Astrocyte (in vitro differentiated cells and primary cell): ENCODE results near the gene ZNF385D. TPM values are rescaled to one million over a fixed set of nuclear protein-coding genes. Genes with fewer than 3 reads are reported as not detected.

Experiments
- DNase-seq: peaks from one replicate; pipeline ENCODE4 v3.0.0-alpha.2; 2010; ENCODE audit warnings: low read depth
- FAIRE-seq: peaks from 2 replicates; lab custom pipeline; 2011; peaks lifted over from hg19 to GRCh38; lab: Jason Lieb, UNC
- H2AFZ ChIP-seq: 2 replicates; pipeline ENCODE4 v1.6.0; 2012; ENCODE audit warnings: low read depth, low read length, inconsistent platforms
- H3K27ac ChIP-seq: 2 replicates; pipeline ENCODE4 v1.5.1; 2011; ENCODE audit warnings: low read depth, low read length, inconsistent platforms
- H3K27me3 ChIP-seq: 2 replicates; pipeline ENCODE4 v1.6.0; 2011; ENCODE audit warnings: low read length, inconsistent platforms; ENCODE audit not compliant: insufficient read depth
- H3K36me3 ChIP-seq: 2 replicates; pipeline ENCODE4 v1.5.1; 2011; ENCODE audit warnings: low read length, inconsistent platforms; ENCODE audit not compliant: insufficient read depth
- H3K4me1 ChIP-seq: 2 replicates; pipeline ENCODE4 v1.5.1; 2011; ENCODE audit warnings: low read length, inconsistent platforms; ENCODE audit not compliant: insufficient read depth
- H3K4me2 ChIP-seq: 2 replicates; pipeline ENCODE4 v1.6.0; 2012; ENCODE audit warnings: low read length, inconsistent platforms
- H3K4me3 ChIP-seq: 2 replicates; pipeline ENCODE4 v1.5.1; 2011; ENCODE audit warnings: low read depth, mild to moderate bottlenecking, low read length, inconsistent platforms; ENCODE audit not compliant: insufficient read depth
- H3K79me2 ChIP-seq: 2 replicates; pipeline ENCODE4 v1.6.0; 2012; ENCODE audit warnings: mild to moderate bottlenecking, low read length, inconsistent platforms; ENCODE audit not compliant: insufficient read depth
- H3K9ac ChIP-seq: 2 replicates; pipeline ENCODE4 v1.6.0; 2012; ENCODE audit warnings: mild to moderate bottlenecking, low read length, inconsistent platforms
- H3K9me3 ChIP-seq: 2 replicates; pipeline ENCODE4 v1.5.1; 2012; ENCODE audit warnings: low read depth, mild to moderate bottlenecking, low read length, inconsistent platforms; ENCODE audit not compliant: insufficient read depth
- H4K20me1 ChIP-seq: 2 replicates; pipeline ENCODE4 v1.6.0; 2012; ENCODE audit warnings: low read length, inconsistent platforms; ENCODE audit not compliant: insufficient read depth
- H3K27ac Mint-ChIP-seq: one replicate; pipeline ENCODE4 v1.8.0; 2021; ENCODE audit warnings: mild to moderate bottlenecking, mixed read lengths; ENCODE audit not compliant: unreplicated experiment
- H3K27me3 Mint-ChIP-seq: one replicate; pipeline ENCODE4 v1.8.0; 2021; ENCODE audit warnings: low read depth, mixed read lengths; ENCODE audit not compliant: unreplicated experiment
- H3K36me3 Mint-ChIP-seq: one replicate; pipeline ENCODE4 v1.8.0; 2021; ENCODE audit warnings: low read depth, mixed read lengths; ENCODE audit not compliant: unreplicated experiment
- H3K4me1 Mint-ChIP-seq: one replicate; pipeline ENCODE4 v1.8.0; 2021; ENCODE audit warnings: low read depth, mixed read lengths; ENCODE audit not compliant: unreplicated experiment
- H3K4me3 Mint-ChIP-seq: one replicate; pipeline ENCODE4 v1.8.0; 2021; ENCODE audit warnings: mild to moderate bottlenecking, moderate library complexity, mixed read lengths; ENCODE audit not compliant: unreplicated experiment
- H3K9me3 Mint-ChIP-seq: one replicate; pipeline ENCODE4 v1.8.0; 2021; ENCODE audit warnings: mild to moderate bottlenecking, mixed read lengths; ENCODE audit not compliant: unreplicated experiment
- CTCF ChIP-seq: IDR thresholded peaks from 2 replicates; pipeline ENCODE4 v1.5.1; 2011; ENCODE audit warnings: low read depth, mild to moderate bottlenecking, inconsistent platforms, low read length, moderate library complexity; ENCODE audit not compliant: insufficient read depth
- EZH2 ChIP-seq: IDR thresholded peaks from 2 replicates; pipeline ENCODE4 v1.6.1; 2012; ENCODE audit warnings: mild to moderate bottlenecking, low read length, inconsistent platforms; ENCODE audit not compliant: insufficient read depth
- total RNA-seq: library from RNA; stranded (reverse); gene quantifications from 2 replicates; pipeline ENCODE4 v1.2.1, GENCODE V29; 2021

The ZNF385D gene
- total RNA-seq, 1 donor from 2014 or later: 7.8 TPM

- H3K4me3 Mint-ChIP-seq: no peak overlapping the region
- H3K9me3 Mint-ChIP-seq: no peaks in the 10 kb centered on the region
- no peaks in the 10 kb centered on the region for H3K36me3 ChIP-seq
- no peaks in the 10 kb centered on the region for H3K27me3 Mint-ChIP-seq
- no peak overlapping the region for H3K9ac ChIP-seq
- H3K27me3 ChIP-seq: no peaks in the 10 kb centered on the region
- H3K4me2 ChIP-seq: no peak overlapping the region
- DNase-seq (no peak), FAIRE-seq (no peak)
- no peak overlapping the region for H3K27ac Mint-ChIP-seq
- no peak for TF ChIP-seq EZH2
- TF ChIP-seq CTCF: no peak
- H3K9me3 ChIP-seq: no peaks in the 10 kb centered on the region
- H3K4me1 ChIP-seq: no peaks in the 10 kb centered on the region
- H3K79me2 ChIP-seq: no peaks in the 10 kb centered on the region
- H4K20me1 ChIP-seq: no peaks in the 10 kb centered on the region
- peaks cover 2% of the 10 kb centered on the region for H3K4me1 Mint-ChIP-seq
- no peaks in the 10 kb centered on the region for H3K36me3 Mint-ChIP-seq
- H3K4me3 ChIP-seq: no peak overlapping the region
- no peak overlapping the region for H2AFZ ChIP-seq
- no peak overlapping the region for H3K27ac ChIP-seq
These were observed 230.7 kb downstream of the ZNF385D start for GRCh38 chr3:21520106-21520963.

GRCh38 chr3:21517184-21517583, 233.8 kb downstream of the ZNF385D start:
- H3K36me3 ChIP-seq: no peaks in the 10 kb centered on the region
- H2AFZ ChIP-seq: no peak overlapping the region
- no peaks in the 10 kb centered on the region for H3K9me3 ChIP-seq
- no peak for TF ChIP-seq CTCF
- no peak for TF ChIP-seq EZH2
- no peaks in the 10 kb centered on the region for H4K20me1 ChIP-seq
- no peaks in the 10 kb centered on the region for H3K27me3 ChIP-seq
- Mint-ChIP-seq H3K27ac (no peak overlapping the region), H3K36me3 (no peaks in the 10 kb centered on the region), H3K4me3 (no peak overlapping the region), H3K27me3 (no peaks in the 10 kb centered on the region), H3K9me3 (no peaks in the 10 kb centered on the region), H3K4me1 (no peaks in the 10 kb centered on the region)
- H3K4me1 ChIP-seq: no peaks in the 10 kb centered on the region
- H3K9ac ChIP-seq: no peak overlapping the region
- H3K4me2 ChIP-seq: no peak overlapping the region
- no peak for DNase-seq
- no peaks in the 10 kb centered on the region for H3K79me2 ChIP-seq
- H3K4me3 ChIP-seq: no peak overlapping the region
- no peak overlapping the region for H3K27ac ChIP-seq
- FAIRE-seq: no peak

GRCh38 chr3:21515417-21515816, 235.6 kb downstream of the ZNF385D start:
- Histone ChIP-seq H3K79me2 (no peaks in the 10 kb centered on the region), H3K4me2 (no peak overlapping the region), H3K9ac (no peak overlapping the region), H3K4me1 (no peaks in the 10 kb centered on the region), H3K27ac (no peak overlapping the region), H2AFZ (no peak overlapping the region), H3K27me3 (no peaks in the 10 kb centered on the region), H3K9me3 (no peaks in the 10 kb centered on the region), H3K4me3 (no peak overlapping the region), H3K36me3 (no peaks in the 10 kb centered on the region), H4K20me1 (no peaks in the 10 kb centered on the region)
- H3K9me3 Mint-ChIP-seq: no peaks in the 10 kb centered on the region
- DNase-seq (no peak), FAIRE-seq (no peak)
- no peaks in the 10 kb centered on the region for H3K27me3 Mint-ChIP-seq
- TF ChIP-seq CTCF (no peak), EZH2 (no peak)
- H3K4me3 Mint-ChIP-seq: no peak overlapping the region
- H3K36me3 Mint-ChIP-seq: no peaks in the 10 kb centered on the region
- no peaks in the 10 kb centered on the region for H3K4me1 Mint-ChIP-seq
- no peak overlapping the region for H3K27ac Mint-ChIP-seq
